GM12874 (cell line): ENCODE measurements around the gene HIPK3.
A peak's percentile ranks its signal among the peaks of the same experiment; 100 is the strongest.

Experiments
- TF ChIP-seq, protein P1 (sequence below): IDR thresholded peaks from 2 replicates; pipeline ENCODE4 v1.5.1; 2011; ENCODE audit warnings: low read depth, mild to moderate bottlenecking, control low read depth, low read length, moderate library complexity; ENCODE audit not compliant: insufficient read depth

The HIPK3 gene

DNA sequence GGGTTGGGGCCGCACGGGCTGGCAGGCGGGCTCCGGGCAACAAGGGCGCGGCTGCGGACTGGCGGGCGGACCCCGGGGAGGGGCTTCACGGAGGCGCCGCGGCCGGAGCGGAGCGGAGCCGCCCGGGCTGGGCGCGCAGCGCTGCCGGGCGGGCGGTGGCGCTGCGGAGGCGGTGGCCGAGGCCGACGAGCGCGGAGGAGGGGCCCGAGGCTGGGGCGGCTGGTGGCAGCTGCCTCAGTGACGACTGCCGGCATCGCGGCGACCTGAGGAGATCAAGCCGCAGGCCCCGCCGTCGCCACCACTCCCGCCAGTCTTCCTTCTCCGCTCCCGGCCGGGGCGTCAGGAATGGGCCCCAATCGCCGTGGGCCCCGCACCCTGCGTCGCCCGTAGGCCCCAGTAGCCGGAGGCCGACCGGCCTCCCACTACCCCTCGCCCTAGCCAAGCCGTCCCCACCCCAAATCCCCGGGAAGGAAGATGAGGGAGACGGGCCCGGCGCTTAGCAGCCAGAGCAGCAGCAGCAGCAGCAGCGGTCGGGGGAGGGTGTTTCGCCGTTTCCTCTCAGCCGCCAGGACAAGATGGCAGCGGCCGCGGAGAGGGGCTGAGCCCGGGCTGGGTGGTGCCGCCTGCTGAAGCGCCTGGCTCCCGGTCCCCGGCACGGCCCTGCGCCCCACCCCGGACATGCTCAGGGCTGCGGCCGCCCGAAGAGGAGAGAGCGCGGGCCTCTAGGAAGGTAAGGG is at the start of gene HIPK3:
Gene HIPK3, plus strand, starts transcription at position 222 of the 737 bp plus-strand sequence.
- TF ChIP-seq, protein P1, sequence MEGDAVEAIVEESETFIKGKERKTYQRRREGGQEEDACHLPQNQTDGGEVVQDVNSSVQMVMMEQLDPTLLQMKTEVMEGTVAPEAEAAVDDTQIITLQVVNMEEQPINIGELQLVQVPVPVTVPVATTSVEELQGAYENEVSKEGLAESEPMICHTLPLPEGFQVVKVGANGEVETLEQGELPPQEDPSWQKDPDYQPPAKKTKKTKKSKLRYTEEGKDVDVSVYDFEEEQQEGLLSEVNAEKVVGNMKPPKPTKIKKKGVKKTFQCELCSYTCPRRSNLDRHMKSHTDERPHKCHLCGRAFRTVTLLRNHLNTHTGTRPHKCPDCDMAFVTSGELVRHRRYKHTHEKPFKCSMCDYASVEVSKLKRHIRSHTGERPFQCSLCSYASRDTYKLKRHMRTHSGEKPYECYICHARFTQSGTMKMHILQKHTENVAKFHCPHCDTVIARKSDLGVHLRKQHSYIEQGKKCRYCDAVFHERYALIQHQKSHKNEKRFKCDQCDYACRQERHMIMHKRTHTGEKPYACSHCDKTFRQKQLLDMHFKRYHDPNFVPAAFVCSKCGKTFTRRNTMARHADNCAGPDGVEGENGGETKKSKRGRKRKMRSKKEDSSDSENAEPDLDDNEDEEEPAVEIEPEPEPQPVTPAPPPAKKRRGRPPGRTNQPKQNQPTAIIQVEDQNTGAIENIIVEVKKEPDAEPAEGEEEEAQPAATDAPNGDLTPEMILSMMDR: peak; percentile 44

DNA sequence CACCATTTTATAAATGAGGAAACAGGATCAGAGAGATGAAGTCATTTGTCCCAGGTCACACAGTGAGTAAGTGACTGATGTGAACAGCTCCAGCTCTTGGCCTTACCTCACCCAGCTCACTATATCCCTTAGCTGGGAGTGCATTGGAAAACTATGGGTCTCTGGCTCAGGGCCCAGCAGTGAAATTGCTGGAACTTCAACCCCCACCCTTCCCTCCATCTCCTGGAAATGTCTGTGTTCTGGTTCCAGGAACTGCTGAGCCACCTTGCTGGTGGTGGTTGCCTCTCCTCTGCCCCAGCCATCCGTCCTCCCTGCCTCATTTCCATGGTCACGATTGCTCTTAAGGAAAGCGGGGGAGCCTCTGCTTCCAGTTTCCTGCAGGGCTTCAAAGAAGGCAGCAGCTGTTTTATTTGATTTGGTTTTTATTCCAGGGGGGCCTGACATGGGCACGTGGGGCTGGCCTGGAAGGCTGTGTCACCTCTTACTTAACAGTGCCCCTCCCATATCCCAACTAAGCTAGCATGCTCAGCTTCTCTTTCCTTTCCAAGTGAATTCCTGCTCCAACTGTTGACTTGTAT is 49.7 kb upstream of the HIPK3 start:
- TF ChIP-seq, protein P1: no peak

DNA sequence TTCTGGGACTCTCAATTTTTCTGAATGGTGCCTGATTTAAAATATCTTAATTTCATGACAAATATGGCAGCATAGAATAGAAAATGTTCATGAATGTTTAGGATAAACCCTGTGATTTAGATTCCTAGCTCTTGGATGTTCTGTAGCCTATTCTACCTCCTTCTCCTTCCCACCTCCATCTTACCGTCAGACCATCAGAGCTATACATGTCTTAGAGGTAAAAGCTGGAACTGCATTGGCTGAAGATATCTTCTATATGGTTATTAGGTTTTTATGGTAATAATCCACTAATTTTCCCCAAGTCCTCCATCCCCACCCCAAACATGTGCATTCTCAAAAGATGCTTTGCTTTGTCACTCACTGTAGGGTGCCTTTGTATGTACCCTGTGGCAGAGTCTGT is 49.0 kb upstream of the HIPK3 start:
- TF ChIP-seq, protein P1: no peak

DNA sequence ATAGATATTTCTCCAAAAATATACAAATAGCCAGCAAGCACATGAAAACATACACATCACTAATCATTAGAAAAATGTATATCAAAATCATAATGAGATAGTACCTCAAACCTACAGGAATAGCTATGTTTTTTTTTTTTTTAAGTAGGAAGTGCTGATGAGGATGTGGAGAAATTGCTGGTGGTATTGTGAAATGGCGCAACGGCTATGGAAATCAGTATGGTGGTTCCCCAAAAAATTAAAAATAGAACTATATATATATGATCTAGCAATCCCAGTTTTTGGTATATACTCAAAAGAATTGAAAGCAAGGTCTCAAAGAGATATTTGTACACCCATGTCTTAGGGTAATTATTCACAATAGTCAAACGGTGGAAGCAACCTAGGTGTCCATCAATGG is 46.0 kb upstream of the HIPK3 start:
- TF ChIP-seq, protein P1: no peak

DNA sequence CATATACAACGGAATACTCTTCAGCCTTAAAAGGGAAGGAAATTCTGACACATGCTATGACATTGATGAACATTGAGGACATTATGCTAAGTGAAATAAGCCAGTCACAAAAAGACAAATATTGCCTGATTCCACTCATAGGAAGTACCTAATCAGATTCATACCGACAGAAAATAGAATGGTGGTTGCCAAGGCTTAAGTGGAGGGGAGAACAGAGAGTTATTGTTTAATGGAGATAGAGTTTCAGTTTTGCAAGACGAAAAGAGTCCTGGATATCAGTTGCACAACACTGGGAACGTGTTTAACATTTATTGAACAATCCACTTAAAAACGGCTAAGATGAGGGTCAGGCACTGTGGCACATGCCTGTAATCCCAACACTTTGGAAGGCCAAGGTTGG is 45.6 kb upstream of the HIPK3 start:
- TF ChIP-seq, protein P1: no peak

DNA sequence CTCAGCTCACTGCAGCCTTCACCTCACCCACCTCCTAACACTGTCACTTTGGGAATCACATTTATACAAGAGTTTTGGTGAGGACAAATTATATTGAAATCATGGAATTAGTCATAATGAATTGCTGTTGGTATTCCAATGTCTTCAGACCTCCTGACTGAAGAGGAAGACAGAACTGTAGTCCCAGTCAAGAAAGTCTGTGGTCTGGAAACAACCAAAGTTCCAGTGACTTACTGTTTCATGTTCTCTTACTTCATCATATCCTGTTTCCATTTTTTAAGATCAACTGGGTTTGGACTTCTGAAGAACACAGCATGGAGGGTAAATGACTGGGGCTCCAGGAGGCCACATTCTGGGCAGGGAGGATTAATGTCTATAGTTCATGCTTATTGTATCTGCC is 43.0 kb upstream of the HIPK3 start:
- TF ChIP-seq, protein P1: no peak

DNA sequence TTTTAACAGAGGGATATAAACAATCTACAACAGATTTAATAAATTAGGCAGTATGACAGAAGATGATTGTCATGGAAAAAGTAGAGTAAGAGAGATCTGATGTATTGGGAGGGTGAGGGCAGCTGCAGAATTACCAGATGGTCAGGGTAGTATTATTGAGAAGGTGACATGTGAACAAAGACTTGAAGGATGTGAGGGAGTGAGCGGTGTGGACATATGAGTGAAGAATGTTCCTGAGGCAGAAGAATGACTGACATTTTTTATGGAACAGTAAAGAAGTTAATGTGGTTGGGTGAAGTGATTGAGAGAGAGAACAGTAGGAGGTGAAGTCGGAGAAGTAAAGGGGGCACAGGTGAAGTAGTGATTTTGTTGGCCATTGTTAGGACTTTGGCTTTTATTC is 42.4 kb upstream of the HIPK3 start:
- TF ChIP-seq, protein P1: no peak
